Prostate gland (tissue), 2 donors: ENCODE measurements around the gene BMPR2. TPM values are rescaled to one million over a fixed set of nuclear protein-coding genes. Genes with fewer than 3 reads are reported as not detected.
A peak's percentile ranks its signal among the peaks of the same experiment; 100 is the strongest.
"Not testable (repeated sequence)": the region's sequence is repeated elsewhere in the genome, so short reads cannot be mapped to it uniquely, and the experiment has no call there.

ENCODE experiments used
- DNase-seq: peaks from one replicate; pipeline ENCODE4 v3.0.0-alpha.2; 2019; ENCODE audit warnings: low spot score
- H3K27ac ChIP-seq, 2 donors: fragments of 200-600 bp; sonication (generic); 2 replicates each; pipeline ENCODE4 v1.5.1; 2017 to 2019
- H3K27me3 ChIP-seq: fragments of 200-600 bp; sonication (generic); replicated peaks from 2 replicates; pipeline ENCODE4 v1.5.1; 2019; ENCODE audit not compliant: insufficient read depth
- H3K36me3 ChIP-seq, 2 donors: fragments of 200-600 bp; sonication (generic); 1 replicate in 1 of 2; 2 replicates in 1 of 2; pipeline versions ENCODE4 v1.5.1 to v1.8.1; 2017 to 2019
- H3K4me1 ChIP-seq: fragments of 200-600 bp; sonication (generic); replicated peaks from 2 replicates; pipeline ENCODE4 v1.5.1; 2019
- H3K4me3 ChIP-seq, 2 donors: fragments of 200-600 bp; sonication (generic); 2 replicates each; pipeline ENCODE4 v1.5.1; 2017 to 2019
- H3K9me3 ChIP-seq: fragments of 200-600 bp; sonication (generic); 2 replicates; pipeline ENCODE4 v1.5.1; 2017
- POLR2A ChIP-seq: fragments of 450-650 bp; IDR thresholded peaks from one replicate; pipeline ENCODE4 v1.6.1; 2016; ENCODE audit warnings: antibody characterized with exemption, mild to moderate bottlenecking
- POLR2AphosphoS5 ChIP-seq: sonication (generic); formaldehyde crosslinking; IDR thresholded peaks from one replicate; pipeline ENCODE4 v1.6.1; 2017; ENCODE audit warnings: antibody characterized with exemption
- WGBS: methylation state at CpG from one replicate; pipeline ENCODE4 v1.1.5; 2018; 5-methylcytosine and 5-hydroxymethylcytosine counted together
- intact Hi-C: fragments of 100-400 bp; cut with DNase I; formaldehyde crosslinking; loops from one replicate; pipeline ENCODE4 v1.14.2; 2022
- total RNA-seq, 2 donors: library from RNA; depleted of rRNA; stranded (reverse); fragments of >200 nt; gene quantifications; one replicate each; pipeline ENCODE4 v1.1.0, GENCODE V29; 2016
- TF ChIP-seq, protein P1 (sequence below), 4 experiments: fragments of 200-600 bp in 2 of 4; fragments of 450-650 bp in 2 of 4; sonication (generic) in 2 of 4; IDR thresholded peaks; 1 replicate in 3 of 4; 2 replicates in 1 of 4; pipeline ENCODE4 v1.5.1; 2016 to 2019; ENCODE audit warnings: antibody characterized with exemption in 4 of 4, mild to moderate bottlenecking in 2 of 4, moderate library complexity in 2 of 4

BMPR2 gene
- total RNA-seq, 2 donors from 2014 or later: 41.1 to 69.9 TPM

GRCh38 chr2:202378662-202379358 lies 2.7 kb downstream of the BMPR2 start:
- no peaks in the 10 kb centered on the region for H3K4me1 ChIP-seq
- no peaks in the 10 kb centered on the region for H3K9me3 ChIP-seq
- no peak for DNase-seq
- intact Hi-C loops: loop anchor here (5.0 to 10.0 kb wide), 2 partner anchors 112 to 166 kb away; partner anchors contain the start of gene NOP58
- peak overlapping the region; percentile 84 to 97 for H3K4me3 ChIP-seq
- 12% methylated on average over 3 of the region's 3 CpGs for WGBS
- no peaks in the 10 kb centered on the region for H3K36me3 ChIP-seq
- peak overlapping the region in 1 of 2 donors; percentile 95 for H3K27ac ChIP-seq
- no peaks in the 10 kb centered on the region for H3K27me3 ChIP-seq
- TF ChIP-seq, protein P1, sequence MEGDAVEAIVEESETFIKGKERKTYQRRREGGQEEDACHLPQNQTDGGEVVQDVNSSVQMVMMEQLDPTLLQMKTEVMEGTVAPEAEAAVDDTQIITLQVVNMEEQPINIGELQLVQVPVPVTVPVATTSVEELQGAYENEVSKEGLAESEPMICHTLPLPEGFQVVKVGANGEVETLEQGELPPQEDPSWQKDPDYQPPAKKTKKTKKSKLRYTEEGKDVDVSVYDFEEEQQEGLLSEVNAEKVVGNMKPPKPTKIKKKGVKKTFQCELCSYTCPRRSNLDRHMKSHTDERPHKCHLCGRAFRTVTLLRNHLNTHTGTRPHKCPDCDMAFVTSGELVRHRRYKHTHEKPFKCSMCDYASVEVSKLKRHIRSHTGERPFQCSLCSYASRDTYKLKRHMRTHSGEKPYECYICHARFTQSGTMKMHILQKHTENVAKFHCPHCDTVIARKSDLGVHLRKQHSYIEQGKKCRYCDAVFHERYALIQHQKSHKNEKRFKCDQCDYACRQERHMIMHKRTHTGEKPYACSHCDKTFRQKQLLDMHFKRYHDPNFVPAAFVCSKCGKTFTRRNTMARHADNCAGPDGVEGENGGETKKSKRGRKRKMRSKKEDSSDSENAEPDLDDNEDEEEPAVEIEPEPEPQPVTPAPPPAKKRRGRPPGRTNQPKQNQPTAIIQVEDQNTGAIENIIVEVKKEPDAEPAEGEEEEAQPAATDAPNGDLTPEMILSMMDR (IDR thresholded peaks at IDR 0.05): no peak
- no peak for TF ChIP-seq POLR2AphosphoS5

GRCh38 chr2:202382684-202383083 lies 6.6 kb downstream of the BMPR2 start:
- H3K9me3 ChIP-seq: no peaks in the 10 kb centered on the region
- 97% methylated on average over 2 of the region's 2 CpGs for WGBS
- TF ChIP-seq POLR2A (no peak), POLR2AphosphoS5 (no peak)
- TF ChIP-seq, protein P1 (IDR thresholded peaks at IDR 0.05): no peak
- H3K36me3 ChIP-seq: no peaks in the 10 kb centered on the region
- no peaks in the 10 kb centered on the region for H3K27me3 ChIP-seq
- H3K27ac ChIP-seq: no peak overlapping the region
- no peaks in the 10 kb centered on the region for H3K4me1 ChIP-seq
- no peak for DNase-seq
- intact Hi-C loops: no loop called here
- no peak overlapping the region for H3K4me3 ChIP-seq

DNA sequence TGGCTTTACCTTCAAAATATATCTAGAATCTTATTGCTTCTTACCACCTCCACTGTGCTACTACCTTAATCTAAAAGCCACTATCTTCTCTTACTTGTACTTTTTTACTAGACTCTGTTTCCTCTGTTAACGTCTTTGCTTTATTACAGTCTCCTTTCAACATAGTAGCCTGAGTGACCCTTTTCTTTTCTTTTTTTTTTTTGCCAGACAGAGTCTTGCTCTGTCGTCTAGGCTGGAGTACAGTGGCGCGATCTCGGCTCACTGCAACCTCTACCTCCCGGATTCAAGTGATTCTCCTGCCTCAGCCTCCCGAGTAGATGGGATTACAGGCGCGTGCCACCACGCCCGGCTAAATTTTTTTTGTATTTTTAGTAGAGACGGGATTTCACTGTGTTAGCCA lies 10.4 kb downstream of the BMPR2 start:
- DNase-seq, intact Hi-C loops, H3K27ac ChIP-seq, H3K4me3 ChIP-seq, H3K9me3 ChIP-seq, H3K27me3 ChIP-seq, H3K36me3 ChIP-seq, H3K4me1 ChIP-seq: not testable (repeated sequence)
- 86% methylated on average over 12 of the region's 12 CpGs for WGBS

- WGBS: 56% methylated on average over 8 of the region's 8 CpGs
- Histone ChIP-seq H3K27ac (no peak overlapping the region), H3K4me3 (no peak overlapping the region), H3K27me3 (no peaks in the 10 kb centered on the region), H3K9me3 (no peaks in the 10 kb centered on the region), H3K4me1 (no peaks in the 10 kb centered on the region), H3K36me3 (no peaks in the 10 kb centered on the region)
- no peak for DNase-seq
- intact Hi-C loops: no loop called here
- TF ChIP-seq POLR2A (no peak), POLR2AphosphoS5 (no peak)
- TF ChIP-seq, protein P1 (IDR thresholded peaks at IDR 0.05): no peak
Observed at GRCh38 chr2:202387608-202388342, 11.6 kb downstream of the BMPR2 start.

- no peak overlapping the region for H3K27ac ChIP-seq
- TF ChIP-seq, protein P1 (IDR thresholded peaks at IDR 0.05): no peak
- TF ChIP-seq POLR2A (no peak), POLR2AphosphoS5 (no peak)
- H3K4me3 ChIP-seq: no peak overlapping the region
- no peak for DNase-seq
- intact Hi-C loops: no loop called here
- no peaks in the 10 kb centered on the region for H3K9me3 ChIP-seq
- H3K27me3 ChIP-seq: no peaks in the 10 kb centered on the region
- H3K36me3 ChIP-seq: no peaks in the 10 kb centered on the region
- no peaks in the 10 kb centered on the region for H3K4me1 ChIP-seq
Observed at GRCh38 chr2:202400941-202401340, 24.8 kb downstream of the BMPR2 start.
